Measurements from ENCODE around the gene ATP6AP2. TPM values are rescaled to one million over a fixed set of nuclear protein-coding genes. Genes with fewer than 3 reads are reported as not detected.
A peak's percentile ranks its signal among the peaks of the same experiment; 100 is the strongest.
"Not testable (repeated sequence)": the region's sequence is repeated elsewhere in the genome, so short reads cannot be mapped to it uniquely, and the experiment has no call there.

Gene ATP6AP2
- polyA plus RNA-seq, 1 experiment, result 297 TPM

DNA sequence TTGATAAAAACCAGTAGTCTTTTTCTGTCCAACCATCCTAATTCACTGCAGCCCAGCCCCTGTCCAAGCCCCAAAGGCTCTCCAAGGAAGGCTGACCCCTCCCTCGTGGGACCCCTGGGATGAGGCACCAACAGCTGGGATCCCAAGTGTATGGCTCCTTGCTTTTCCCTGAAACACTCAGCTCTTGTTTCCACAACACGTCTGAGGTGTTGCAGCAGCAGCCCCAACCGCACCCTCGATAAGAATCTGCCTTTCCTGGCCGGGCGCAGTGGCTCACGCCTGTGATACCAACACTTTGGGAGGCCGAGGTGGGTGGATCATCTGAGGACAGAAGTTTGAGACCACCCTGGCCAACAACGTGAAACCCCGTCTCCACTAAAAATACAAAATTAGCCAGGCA lies 17.0 kb upstream of the ATP6AP2 start:
- TF ChIP-seq, protein P1, sequence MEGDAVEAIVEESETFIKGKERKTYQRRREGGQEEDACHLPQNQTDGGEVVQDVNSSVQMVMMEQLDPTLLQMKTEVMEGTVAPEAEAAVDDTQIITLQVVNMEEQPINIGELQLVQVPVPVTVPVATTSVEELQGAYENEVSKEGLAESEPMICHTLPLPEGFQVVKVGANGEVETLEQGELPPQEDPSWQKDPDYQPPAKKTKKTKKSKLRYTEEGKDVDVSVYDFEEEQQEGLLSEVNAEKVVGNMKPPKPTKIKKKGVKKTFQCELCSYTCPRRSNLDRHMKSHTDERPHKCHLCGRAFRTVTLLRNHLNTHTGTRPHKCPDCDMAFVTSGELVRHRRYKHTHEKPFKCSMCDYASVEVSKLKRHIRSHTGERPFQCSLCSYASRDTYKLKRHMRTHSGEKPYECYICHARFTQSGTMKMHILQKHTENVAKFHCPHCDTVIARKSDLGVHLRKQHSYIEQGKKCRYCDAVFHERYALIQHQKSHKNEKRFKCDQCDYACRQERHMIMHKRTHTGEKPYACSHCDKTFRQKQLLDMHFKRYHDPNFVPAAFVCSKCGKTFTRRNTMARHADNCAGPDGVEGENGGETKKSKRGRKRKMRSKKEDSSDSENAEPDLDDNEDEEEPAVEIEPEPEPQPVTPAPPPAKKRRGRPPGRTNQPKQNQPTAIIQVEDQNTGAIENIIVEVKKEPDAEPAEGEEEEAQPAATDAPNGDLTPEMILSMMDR (IDR thresholded peaks at IDR 0.05; ENCODE audit: insufficient read depth, low read depth, low read length), result no peak
- ChIA-PET POLR2A (no interaction called here), CTCF (no interaction called here)
- Histone ChIP-seq H3K27me3 (ENCODE audit: control insufficient read depth, insufficient read depth, low read length) (no peaks in the 10 kb centered on the region), H3K4me3 (ENCODE audit: low read depth, low read length) (no peak overlapping the region), H3K36me3 (ENCODE audit: control insufficient read depth, insufficient read depth, low read length) (no peaks in the 10 kb centered on the region)
- no peak for DNase-seq (ENCODE audit: low read depth)

- Histone ChIP-seq H3K27me3 (ENCODE audit: control insufficient read depth, insufficient read depth, low read length) (no peaks in the 10 kb centered on the region), H3K4me3 (ENCODE audit: low read depth, low read length) (no peak overlapping the region), H3K36me3 (ENCODE audit: control insufficient read depth, insufficient read depth, low read length) (no peaks in the 10 kb centered on the region)
- ChIA-PET POLR2A (no interaction called here), CTCF (no interaction called here)
- TF ChIP-seq, protein P1 (IDR thresholded peaks at IDR 0.05; ENCODE audit: insufficient read depth, low read depth, low read length), result no peak
- no peak for DNase-seq (ENCODE audit: low read depth)
Measured at GRCh38 chrX:40564447-40564846, 16.3 kb upstream of the ATP6AP2 start.

GRCh38 chrX:40570346-40571093 lies 10.2 kb upstream of the ATP6AP2 start:
- Histone ChIP-seq H3K36me3 (ENCODE audit: control insufficient read depth, insufficient read depth, low read length) (no peaks in the 10 kb centered on the region), H3K27me3 (ENCODE audit: control insufficient read depth, insufficient read depth, low read length) (no peaks in the 10 kb centered on the region), H3K4me3 (ENCODE audit: low read depth, low read length) (no peak overlapping the region)
- TF ChIP-seq, protein P1 (IDR thresholded peaks at IDR 0.05; ENCODE audit: insufficient read depth, low read depth, low read length), result no peak
- ChIA-PET CTCF (no interaction called here), POLR2A (no interaction called here)
- DNase-seq (ENCODE audit: low read depth), result no peak

DNA sequence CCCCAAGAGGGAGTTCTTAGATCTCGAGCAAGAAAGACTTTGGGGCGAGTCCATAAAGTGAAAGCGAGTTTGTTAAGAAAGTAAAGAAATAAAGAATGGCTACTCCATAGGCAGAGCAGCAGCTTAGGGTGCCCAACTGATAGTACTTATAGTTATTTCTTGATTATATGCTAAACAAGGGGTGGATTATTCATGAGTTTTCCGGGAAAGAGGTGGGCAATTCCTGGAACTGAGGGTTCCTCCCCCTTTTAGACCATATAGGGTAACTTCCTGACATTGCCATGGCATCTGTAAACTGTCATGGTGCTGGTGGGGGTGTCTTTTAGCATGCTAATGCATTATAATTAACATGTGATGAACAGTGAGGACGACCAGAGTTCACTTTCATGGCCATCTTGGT lies 9.6 kb upstream of the ATP6AP2 start:
- CTCF ChIA-PET, POLR2A ChIA-PET: not testable (repeated sequence)

DNA sequence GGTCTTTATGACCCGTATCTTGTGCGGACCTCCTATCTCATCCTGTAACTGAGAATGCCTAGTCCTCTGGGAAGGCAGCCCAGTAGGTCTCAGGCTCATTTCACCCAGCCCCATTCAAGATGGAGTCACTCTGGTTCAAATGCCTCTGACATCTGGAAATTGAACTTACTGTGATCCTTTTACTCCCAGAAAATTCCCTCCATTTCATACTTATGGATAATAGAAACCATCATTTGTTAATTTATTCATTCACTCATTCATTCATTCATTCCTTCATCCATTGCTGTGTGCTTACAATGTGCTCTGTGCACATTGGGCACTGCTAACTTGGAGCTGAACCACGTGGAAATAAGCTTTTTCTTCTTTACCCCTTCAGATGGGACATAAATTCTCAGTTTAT lies 9.2 kb upstream of the ATP6AP2 start:
- TF ChIP-seq, protein P1 (IDR thresholded peaks at IDR 0.05; ENCODE audit: insufficient read depth, low read depth, low read length), result no peak
- CTCF ChIA-PET, result no interaction called here
- Histone ChIP-seq H3K4me3 (ENCODE audit: low read depth, low read length) (no peak overlapping the region), H3K27me3 (ENCODE audit: control insufficient read depth, insufficient read depth, low read length) (no peaks in the 10 kb centered on the region), H3K36me3 (ENCODE audit: control insufficient read depth, insufficient read depth, low read length) (no peaks in the 10 kb centered on the region)
- DNase-seq (ENCODE audit: low read depth), result no peak
- POLR2A ChIA-PET, result no interaction called here

More for the DNA sequence above, 9.6 kb upstream of the ATP6AP2 start:
- not testable (repeated sequence) for H3K36me3 ChIP-seq (ENCODE audit: control insufficient read depth, insufficient read depth, low read length); DNase-seq (ENCODE audit: low read depth); H3K4me3 ChIP-seq (ENCODE audit: low read depth, low read length); H3K27me3 ChIP-seq (ENCODE audit: control insufficient read depth, insufficient read depth, low read length)

DNA sequence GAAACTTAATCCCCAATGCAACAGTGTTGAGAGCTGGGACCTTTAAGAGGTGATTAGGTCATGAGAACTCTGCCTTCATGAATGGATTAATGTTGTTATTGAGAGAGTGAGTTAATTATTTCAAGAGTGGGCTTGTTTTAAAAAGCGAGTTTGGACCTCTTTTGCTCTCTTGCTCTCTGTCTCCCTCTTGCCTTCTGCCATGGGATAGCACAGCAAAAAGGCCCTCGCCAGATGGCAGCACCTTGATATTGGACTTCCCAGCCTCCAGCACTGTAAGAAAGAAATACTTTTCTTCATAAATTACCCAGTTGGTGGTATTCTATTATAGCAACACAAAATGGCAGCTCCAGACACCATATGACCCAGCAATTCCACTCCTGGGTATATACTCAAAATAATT lies 7.0 kb upstream of the ATP6AP2 start:
- TF ChIP-seq, protein P1 (IDR thresholded peaks at IDR 0.05; ENCODE audit: insufficient read depth, low read depth, low read length), result peak; percentile 52
- POLR2A ChIA-PET, result no interaction called here
- no peak for DNase-seq (ENCODE audit: low read depth)
- CTCF ChIA-PET, result no interaction called here
- Histone ChIP-seq H3K36me3 (ENCODE audit: control insufficient read depth, insufficient read depth, low read length) (no peaks in the 10 kb centered on the region), H3K4me3 (ENCODE audit: low read depth, low read length) (no peak overlapping the region), H3K27me3 (ENCODE audit: control insufficient read depth, insufficient read depth, low read length) (no peaks in the 10 kb centered on the region)

DNA sequence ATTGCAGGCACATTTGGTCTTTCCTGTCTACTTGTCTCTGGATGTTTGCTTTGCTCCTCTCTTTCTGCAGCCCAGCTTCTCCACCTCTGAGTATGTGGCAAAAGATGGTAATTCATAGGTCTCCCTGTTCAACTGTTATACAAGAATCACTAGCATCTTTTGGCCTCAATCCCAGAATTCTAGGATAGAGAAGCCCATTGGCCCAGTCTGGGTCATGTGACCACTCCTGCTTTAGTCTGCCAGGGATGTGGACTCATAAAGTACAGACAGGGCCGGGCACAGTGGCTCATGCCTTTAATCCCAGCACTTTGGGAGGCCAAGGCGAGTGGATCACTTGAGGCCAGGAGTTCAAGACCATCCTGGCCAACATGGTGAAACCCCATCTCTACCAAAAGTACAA lies 5.4 kb upstream of the ATP6AP2 start:
- DNase-seq (ENCODE audit: low read depth); H3K27me3 ChIP-seq (ENCODE audit: control insufficient read depth, insufficient read depth, low read length); CTCF ChIA-PET; H3K36me3 ChIP-seq (ENCODE audit: control insufficient read depth, insufficient read depth, low read length); POLR2A ChIA-PET; H3K4me3 ChIP-seq (ENCODE audit: low read depth, low read length): not testable (repeated sequence)
